Activated T-cell treated with anti-CD3 and anti-CD28 coated beads for 24 hours (primary cell): Measurements from ENCODE around the gene ZNRD2.
A peak's percentile ranks its signal among the peaks of the same experiment; 100 is the strongest.
"Not testable (repeated sequence)": the region's sequence is repeated elsewhere in the genome, so short reads cannot be mapped to it uniquely, and the experiment has no call there.

Experiments used
- DNase-seq: peaks from one replicate; pipeline ENCODE4 v3.0.0-alpha.2; 2020; ENCODE audit warnings: low read depth

ZNRD2 gene

DNA sequence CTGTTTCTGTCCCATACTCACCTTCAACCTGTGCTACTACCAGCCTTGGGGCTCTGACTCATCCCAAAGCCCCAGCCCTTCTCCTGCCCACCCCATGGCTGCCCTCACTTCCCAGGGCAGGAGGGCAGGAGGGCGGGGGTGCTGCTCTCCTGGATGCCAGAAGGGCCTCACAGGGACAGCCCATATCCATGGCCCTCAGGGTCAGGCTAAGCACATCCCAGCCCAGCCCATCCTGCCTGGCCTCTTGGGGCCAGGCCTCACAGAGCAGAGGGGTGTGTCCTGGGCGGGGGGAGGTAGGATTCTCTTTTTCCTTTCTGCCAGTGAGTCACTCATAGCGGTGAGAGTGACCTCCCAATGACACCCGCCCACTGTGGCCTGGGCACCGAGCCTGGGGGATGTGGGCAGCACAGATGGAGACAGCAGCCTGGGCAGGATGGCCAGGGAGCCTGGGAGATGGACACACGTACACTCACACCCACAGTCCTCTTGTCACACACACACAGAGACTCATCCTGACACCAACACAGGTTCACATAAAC, 14.5 kb upstream of the ZNRD2 start:
- no peak for DNase-seq

GRCh38 chr11:65556470-65557279, 13.6 kb upstream of the ZNRD2 start:
- DNase-seq: no peak

DNA sequence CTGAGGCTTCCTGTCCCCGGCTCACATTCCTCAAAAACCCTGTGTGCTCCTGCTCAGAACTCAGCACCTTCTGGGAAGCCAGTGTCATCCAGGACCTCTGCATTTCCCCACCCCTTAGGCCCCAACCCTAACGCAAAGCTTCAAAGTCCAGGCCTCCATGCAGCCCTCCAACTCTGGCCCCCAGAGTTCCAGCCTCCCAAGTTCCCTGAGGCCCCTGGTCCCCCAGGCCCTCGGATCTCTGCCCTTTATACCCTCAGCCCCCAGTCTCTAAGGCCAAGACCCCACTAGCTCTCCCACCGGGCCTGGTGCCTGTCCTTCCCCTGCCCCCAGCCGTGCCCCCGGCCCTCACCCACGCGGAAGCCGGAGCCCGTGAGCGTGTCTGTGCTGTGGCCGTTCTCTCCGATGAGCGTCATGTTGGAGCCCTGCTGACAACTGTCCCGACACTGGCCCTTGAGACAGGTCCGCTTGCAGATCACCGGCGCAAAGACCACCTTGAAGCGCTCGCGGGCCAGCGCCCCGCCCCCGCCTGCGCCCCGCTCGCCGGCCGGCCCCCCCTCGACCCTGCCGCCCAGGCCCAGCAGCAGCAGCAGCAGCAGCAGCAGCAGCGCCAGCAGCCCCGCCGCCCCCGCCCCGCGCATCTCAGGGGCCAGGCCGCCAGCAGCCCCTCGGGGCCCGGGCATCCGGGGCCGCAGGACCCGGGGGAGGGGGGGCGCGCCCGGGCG, 12.8 kb upstream of the ZNRD2 start:
- no peak for DNase-seq

- DNase-seq: no peak
Measured at GRCh38 chr11:65558002-65558929, 12.0 kb upstream of the ZNRD2 start, which contains the start of gene LTBP3. TSS of gene LTBP3 (minus strand) at chr11:65558359. CDS start at chr11:65557959, 400 bp downstream.

DNA sequence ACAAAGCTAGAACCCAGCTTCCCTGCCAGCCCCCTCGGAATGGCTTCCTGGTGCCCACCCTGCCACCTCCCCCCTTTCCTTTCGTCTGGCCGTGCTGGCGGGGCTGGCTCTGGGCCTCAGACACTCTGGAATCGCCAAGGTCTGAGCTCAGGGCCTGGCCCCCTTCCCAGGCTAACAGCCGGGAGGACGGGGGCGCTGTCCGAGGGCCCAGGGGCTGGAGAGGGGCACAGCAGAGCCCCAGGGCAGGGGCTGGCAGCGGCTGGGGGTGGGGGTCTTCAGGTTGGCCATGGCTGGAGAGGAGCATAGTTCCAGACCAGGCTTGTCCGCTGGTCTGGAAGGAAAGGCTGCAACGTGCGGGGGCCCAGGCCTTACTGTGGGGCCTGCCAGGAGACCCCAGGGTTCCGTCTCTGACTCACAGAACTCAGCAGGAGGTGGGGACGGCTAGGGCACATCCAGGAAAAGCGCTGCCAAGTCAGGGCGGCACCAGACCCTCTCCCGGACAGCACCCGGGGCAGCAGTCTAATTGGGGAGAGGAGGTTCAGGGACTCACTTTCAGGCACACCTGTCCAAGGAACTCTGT, 11.3 kb upstream of the ZNRD2 start:
- no peak for DNase-seq

- DNase-seq: no peak
Measured at GRCh38 chr11:65559535-65559934, 10.7 kb upstream of the ZNRD2 start.

DNA sequence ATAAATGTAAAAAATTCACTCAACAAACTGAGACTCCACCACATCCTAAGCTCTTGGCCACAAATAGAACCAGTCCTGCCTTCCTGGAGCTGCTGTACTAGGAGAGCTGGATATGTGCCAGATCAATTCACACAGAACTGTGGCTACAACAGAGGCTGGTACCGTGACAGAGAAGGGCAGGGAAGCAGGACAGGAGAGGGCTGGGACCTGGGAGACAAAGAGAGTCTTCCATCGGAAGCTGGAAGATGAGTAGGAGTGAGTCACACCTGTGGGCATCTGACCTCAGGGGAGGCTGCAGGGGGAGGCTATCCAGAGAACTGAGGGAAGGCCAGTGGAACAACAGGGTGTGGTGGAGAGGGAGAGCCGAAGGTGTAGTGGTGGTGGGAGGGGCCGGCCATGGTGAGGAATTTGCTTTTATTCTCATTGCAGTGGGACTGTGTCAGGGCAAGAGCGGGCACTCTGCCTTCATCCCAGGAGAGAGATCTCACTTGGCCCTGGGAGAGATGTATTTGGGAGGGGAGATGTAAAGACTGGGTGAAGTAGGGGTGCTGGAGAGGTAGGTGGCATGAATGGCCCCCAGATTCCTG, 10.2 kb upstream of the ZNRD2 start:
- DNase-seq: no peak

- DNase-seq: no peak
Measured at GRCh38 chr11:65560555-65561418, 9.5 kb upstream of the ZNRD2 start.

DNA sequence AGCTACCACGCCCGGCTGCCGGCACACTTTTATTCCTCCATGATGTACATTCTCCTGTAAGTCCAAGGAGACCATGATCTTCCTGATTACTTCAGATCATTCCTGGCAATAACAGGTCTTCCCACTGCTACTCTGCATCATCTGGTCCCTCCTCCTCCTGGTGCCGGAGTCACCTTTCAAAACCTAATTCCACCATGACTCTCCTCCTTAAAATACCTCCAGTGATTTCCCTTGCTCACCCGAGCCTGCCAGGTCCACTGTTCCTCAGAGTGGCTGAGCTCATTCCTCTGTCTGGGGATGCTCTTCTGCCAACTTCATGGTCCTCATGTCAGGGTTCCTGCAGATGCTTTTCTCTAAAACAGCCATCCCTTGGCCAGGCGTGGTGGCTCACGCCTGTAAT, 8.3 kb upstream of the ZNRD2 start:
- DNase-seq: no peak

DNA sequence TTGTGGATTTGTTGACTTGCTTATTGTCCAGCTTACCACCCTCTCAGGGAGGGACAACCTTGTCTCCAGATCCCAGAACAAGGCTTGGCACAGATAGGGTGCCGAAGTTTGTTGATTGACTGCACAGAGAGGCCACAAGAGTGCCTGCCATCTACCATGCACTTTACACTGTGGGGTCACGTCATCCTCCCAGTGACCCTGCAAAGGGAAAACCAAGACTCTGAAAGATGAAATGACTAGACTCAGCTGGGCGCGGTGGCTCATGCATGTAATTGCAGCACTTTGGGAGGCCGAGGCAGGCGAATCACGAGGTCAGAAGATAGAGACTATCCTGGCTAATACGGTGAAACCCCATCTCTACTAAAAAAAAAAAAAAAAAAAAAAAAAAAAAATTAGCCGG, 7.5 kb upstream of the ZNRD2 start:
- no peak for DNase-seq

DNA sequence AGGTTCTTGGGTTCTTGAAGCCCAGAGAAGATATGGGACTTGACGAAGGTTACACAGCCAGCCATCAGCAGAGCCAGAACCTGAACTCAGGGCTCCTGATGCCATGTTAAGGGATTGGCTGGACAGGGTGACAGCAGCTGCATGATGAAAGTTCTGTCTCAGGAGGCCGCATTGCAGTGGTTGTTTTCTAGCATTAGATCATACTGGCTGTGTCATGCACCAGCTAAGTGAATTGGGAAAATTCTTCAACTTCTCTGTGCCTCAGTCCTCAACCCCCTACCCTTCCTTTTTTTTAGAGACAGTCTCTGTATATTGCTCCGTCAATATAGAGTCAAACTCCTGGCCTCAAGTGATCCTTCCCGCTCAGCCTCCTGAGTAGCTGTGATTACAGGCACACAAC, 6.7 kb upstream of the ZNRD2 start:
- no peak for DNase-seq

- DNase-seq: not testable (repeated sequence)
Measured at GRCh38 chr11:65564879-65565559, 5.3 kb upstream of the ZNRD2 start.

GRCh38 chr11:65565624-65566453, 4.4 kb upstream of the ZNRD2 start:
- no peak for DNase-seq

- DNase-seq: no peak
Measured at GRCh38 chr11:65569164-65569972, 909 bp upstream of the ZNRD2 start.

GRCh38 chr11:65571420-65571819, 1.1 kb downstream of the ZNRD2 start:
- no peak for DNase-seq

- DNase-seq: no peak
Measured at GRCh38 chr11:65571940-65572339, 1.7 kb downstream of the ZNRD2 start.

DNA sequence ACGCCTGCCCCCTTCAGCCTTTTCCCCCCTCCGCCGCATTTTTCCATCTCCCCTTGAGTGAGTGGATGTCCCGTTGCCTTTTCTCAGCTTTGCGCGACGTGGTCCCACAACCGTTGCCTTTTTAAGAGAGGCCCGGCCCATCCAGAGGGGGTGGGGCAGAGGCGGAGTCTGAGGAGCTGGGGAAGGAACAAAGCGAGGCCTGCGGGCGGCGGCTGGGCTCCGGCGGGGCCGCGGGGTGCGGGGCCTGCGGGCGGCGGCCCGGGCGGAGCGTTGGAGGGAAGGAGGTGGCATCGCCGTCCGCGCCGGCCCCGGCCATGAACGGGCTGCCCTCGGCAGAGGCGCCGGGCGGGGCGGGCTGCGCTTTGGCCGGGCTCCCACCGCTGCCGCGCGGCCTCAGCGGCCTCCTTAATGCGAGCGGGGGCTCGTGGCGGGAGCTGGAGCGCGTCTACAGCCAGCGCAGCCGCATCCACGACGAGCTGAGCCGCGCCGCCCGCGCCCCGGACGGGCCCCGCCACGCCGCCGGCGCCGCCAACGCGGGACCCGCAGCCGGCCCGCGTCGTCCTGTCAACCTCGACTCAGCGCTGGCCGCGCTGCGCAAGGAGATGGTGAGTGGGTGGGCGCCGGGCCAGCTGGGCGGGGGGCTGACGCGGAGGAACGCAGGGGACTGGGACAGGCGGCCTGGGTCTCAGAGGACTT, 2.2 kb downstream of the ZNRD2 start, which contains the start of gene FAM89B:
FAM89B (plus strand) TSS at position 183 of the 696 bp plus-strand sequence; CDS start at position 315, 132 bp downstream.
- DNase-seq: peak; percentile 79
